GM21529 (cell line): ENCODE measurements around the gene HLA-B.

Experiments
- ATAC-seq: cut with Tn5 transposase; IDR thresholded peaks from one replicate; pipeline ENCODE4 v1.9.1; 2021; ENCODE audit not compliant: unreplicated experiment

Gene HLA-B

DNA sequence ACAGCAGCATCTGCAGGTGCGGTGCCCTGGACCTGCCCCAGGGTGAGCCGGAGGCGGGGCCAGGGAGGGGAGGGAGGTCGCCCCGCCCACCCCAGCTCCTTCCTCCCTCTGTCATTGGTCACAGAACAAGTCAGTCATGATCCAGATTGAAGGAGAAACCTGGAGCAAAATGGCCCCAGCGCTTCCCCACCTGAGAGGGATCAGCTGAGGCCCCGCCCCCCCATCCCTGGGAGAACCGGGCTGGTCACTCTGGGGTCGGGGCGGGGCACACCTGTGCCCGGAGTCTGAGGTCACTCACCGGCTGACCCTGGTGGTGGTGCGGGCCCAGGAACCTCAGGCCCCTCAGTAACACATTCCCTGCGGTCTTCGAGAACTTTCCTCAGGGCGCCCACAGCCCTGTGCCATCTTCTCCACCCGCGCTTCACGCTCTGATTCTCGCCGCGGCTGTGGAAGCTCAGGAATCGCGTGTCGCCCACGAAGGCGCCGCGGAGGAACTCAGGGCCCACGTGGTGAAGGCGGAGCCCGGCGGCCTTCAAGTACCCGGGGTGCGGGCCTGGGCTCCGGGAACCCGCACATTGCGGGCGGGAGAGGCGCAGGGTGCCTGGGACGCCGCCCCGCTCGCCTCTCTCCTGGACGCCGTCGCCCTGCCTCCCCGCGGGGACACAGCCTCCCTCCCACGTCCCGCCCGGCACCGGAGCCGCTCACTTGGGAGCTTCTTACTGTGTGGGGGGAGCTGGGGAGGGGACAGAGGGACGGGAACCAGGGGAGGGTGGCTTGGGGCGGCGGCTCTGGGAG lies 48.7 kb downstream of the HLA-B start:
- no peak for ATAC-seq

DNA sequence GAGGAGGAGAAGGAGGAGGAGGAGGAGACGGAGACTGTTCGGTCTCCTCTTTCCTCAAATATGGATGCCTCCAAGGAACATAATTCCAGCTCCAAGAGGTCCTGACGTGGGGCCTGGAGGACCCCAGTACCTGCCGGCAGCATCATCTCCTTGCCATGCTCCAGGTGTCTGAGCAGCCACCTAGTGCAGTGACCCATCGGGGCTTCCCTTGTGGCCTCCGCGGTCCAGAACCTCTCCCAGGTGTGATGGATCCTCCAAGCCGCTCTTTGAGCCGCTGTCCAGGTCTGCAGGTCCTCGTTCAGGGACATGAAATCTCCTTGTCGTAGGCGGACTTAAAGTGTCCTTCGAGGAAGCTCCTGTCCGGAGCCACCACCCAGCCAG lies 49.3 kb downstream of the HLA-B start:
- no peak for ATAC-seq

DNA sequence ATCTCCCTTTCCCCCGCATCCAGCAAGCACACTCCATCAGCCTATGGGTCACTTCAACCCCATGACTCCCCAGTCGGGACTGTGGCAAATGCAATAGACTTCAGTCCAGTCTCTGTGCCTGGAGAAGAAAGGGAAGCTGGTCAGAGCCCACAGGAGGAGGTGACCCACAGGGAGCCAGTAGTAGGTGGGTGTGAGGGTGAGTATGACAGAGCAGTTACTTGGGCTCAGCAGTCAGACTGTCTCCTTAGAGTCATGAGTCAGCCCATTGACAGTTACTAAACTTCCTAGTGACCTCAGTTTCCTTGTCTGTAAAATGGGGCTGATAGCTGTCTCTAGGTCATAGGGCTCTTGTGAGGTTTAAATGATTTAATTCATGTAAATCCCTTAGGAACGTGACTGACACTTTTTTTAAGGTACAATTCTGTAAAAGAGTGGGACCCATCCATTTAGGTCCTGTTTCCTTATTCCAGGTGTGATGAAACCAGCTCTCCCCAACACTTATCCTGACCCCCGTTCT lies 51.2 kb downstream of the HLA-B start:
- ATAC-seq = no peak

DNA sequence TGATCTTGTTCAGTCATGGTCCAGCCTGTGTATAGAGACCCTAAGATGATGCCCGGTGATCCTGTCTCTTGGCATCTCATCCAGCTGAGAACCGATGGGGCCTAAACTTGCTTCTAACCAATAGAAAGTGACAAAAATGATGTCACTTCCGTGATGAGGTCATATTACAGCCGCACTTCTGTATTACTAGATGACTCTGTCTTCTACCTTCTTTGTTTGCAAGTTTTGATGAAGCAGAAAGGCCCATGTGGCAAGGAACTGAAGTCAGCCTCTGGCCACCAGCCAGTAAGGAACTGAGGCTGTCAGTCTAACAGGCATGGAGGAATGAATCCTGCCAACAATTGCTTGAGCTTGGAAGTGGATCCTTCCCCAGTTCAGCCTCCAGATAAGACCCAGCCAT lies 52.3 kb downstream of the HLA-B start:
- no peak for ATAC-seq
